BLaER1 treated with 17β-estradiol and CSF1 and Interleukin-3, amounts not matched to agents 10 nM and 100 nM (cell line): ENCODE results near the gene IGSF9.
"Not testable (repeated sequence)": the region's sequence is repeated elsewhere in the genome, so short reads cannot be mapped to it uniquely, and the experiment has no call there.

Experiments
- H3K27ac ChIP-seq, 11 experiments: shearing (Covaris generic); formaldehyde crosslinking; 2 replicates each; pipeline ENCODE4 v1.8.1; 2022
- H3K27me3 ChIP-seq, 11 experiments: shearing (Covaris generic); formaldehyde crosslinking; 2 replicates each; pipeline ENCODE4 v1.8.1; 2022
- H3K36me3 ChIP-seq, 11 experiments: shearing (Covaris generic); formaldehyde crosslinking; 2 replicates each; pipeline ENCODE4 v1.8.1; 2022
- H3K4me1 ChIP-seq, 10 experiments: shearing (Covaris generic); formaldehyde crosslinking; 2 replicates each; pipeline ENCODE4 v1.8.1; 2022
- H3K4me2 ChIP-seq, 11 experiments: shearing (Covaris generic); formaldehyde crosslinking; 2 replicates each; pipeline ENCODE4 v1.8.1; 2022
- H3K4me3 ChIP-seq, 10 experiments: shearing (Covaris generic); formaldehyde crosslinking; 2 replicates each; pipeline ENCODE4 v1.8.1; 2022
- H3K9ac ChIP-seq, 11 experiments: shearing (Covaris generic); formaldehyde crosslinking; 2 replicates each; pipeline ENCODE4 v1.8.1; 2022
- H3K9me3 ChIP-seq, 11 experiments: shearing (Covaris generic); formaldehyde crosslinking; replicated peaks in 1 of 11; 2 replicates each; pipeline ENCODE4 v1.8.1; 2022
- H4K20me1 ChIP-seq, 11 experiments: shearing (Covaris generic); formaldehyde crosslinking; 2 replicates each; pipeline ENCODE4 v1.8.1; 2022
- Cebpa-rat ChIP-seq, 11 experiments: shearing (Covaris generic); IDR thresholded peaks; 2 replicates each; pipeline ENCODE4 v1.8.1; 2022

Gene IGSF9

DNA sequence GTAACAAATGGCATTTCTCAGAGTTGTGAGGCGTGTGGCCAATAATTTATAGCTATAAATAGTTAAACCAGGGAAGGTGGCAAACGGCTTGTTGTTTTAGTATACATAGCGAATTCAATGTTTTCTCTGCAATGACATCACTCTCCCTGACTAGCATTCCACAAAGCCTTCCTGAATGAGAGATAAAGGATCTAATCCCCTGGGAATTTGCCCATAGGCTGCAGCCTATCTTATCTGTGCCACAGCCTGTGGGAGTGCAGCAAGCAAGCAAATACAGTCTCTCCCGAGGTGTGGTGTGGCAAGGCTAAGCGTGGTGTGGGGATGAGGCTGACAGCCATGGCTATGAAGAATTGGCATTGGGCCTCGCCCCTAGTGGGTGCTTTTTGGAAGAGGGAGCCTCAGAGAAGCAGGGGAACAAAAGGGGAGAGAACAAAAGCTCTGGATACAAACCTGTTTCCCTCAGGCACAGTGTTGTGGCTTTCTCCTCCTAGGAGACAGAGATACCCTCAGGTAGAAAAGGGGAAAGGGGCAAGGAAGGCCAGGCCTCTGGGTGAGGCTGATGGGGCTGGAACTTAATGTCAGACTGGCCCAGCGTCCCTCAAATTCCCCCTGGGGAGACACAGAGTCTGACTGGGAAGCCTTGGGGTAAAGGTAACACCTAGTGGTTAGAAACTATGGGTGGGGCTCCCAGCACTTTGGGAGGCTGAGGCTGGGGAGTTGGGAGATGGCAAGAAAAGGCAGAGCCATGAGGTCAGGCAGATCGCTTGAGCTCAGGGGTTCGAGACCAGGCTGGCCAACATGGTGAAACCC is 29.0 kb downstream of the IGSF9 start:
- H4K20me1 ChIP-seq: peaks cover 31 to 61% (median 47%) of the 10 kb centered on the region in 11 experiments
- H3K9me3 ChIP-seq: no peaks in the 10 kb centered on the region
- H3K4me2 ChIP-seq: peak overlapping the region in 2 of 11 experiments; percentile 12 to 17; a peak in 1 of 22 replicates
- no peaks in the 10 kb centered on the region for H3K27me3 ChIP-seq
- no peak for TF ChIP-seq Cebpa-rat (IDR thresholded peaks at IDR 0.05)
- H3K4me3 ChIP-seq: no peak overlapping the region
- H3K36me3 ChIP-seq: peaks cover 44 to 62% (median 56%) of the 10 kb centered on the region in 11 experiments
- peaks cover 53 to 67% (median 61%) of the 10 kb centered on the region in 10 experiments for H3K4me1 ChIP-seq
- no peak overlapping the region; a peak in 1 of 22 replicates for H3K9ac ChIP-seq
- H3K27ac ChIP-seq: peak overlapping the region in 5 of 11 experiments; percentile 7 to 40 (median 12); a peak in 5 of 22 replicates

DNA sequence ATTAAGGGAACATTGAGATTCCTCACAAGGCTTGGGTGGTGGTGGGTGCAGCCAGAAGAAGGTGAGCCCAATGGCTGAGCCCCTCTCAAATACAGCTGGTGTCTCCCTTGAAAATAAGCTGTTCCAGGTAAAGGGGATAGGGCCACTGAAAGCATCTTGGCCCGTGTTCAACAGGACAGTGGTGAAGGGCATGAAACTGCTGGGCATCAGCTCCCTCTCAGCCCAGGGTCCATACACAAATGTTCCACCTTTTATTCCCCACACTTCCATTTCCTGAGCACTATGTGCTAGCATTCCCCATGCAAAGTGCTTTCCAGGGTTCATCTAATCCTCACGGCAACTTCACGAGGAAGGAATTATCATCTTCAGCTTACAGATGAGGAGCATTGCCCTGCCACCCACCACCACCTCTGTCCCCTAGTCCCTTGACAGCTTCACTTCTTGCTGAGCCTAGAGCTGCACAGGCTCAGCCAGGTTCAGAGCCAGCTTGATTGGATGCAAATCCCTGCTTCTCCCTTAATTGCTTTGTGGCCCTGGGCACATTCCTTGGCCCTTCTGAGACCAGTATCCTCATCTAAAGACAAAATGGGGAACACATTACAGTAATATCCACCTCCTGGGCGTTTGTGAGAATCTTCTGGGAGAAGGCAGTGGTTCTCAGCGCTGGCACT is 29.7 kb downstream of the IGSF9 start:
- Histone ChIP-seq H3K27me3 (no peaks in the 10 kb centered on the region), H3K36me3 (peaks cover 43 to 55% (median 50%) of the 10 kb centered on the region in 11 experiments), H3K4me1 (peaks cover 53 to 67% (median 61%) of the 10 kb centered on the region in 10 experiments), H3K9ac (no peak overlapping the region), H3K27ac (peak overlapping the region in 3 of 11 experiments; percentile 12 to 16 (median 12); a peak in 1 of 22 replicates), H3K4me3 (no peak overlapping the region), H3K4me2 (no peak overlapping the region), H4K20me1 (peaks cover 24 to 54% (median 40%) of the 10 kb centered on the region in 11 experiments), H3K9me3 (no peaks in the 10 kb centered on the region)
- TF ChIP-seq Cebpa-rat (IDR thresholded peaks at IDR 0.05): no peak

DNA sequence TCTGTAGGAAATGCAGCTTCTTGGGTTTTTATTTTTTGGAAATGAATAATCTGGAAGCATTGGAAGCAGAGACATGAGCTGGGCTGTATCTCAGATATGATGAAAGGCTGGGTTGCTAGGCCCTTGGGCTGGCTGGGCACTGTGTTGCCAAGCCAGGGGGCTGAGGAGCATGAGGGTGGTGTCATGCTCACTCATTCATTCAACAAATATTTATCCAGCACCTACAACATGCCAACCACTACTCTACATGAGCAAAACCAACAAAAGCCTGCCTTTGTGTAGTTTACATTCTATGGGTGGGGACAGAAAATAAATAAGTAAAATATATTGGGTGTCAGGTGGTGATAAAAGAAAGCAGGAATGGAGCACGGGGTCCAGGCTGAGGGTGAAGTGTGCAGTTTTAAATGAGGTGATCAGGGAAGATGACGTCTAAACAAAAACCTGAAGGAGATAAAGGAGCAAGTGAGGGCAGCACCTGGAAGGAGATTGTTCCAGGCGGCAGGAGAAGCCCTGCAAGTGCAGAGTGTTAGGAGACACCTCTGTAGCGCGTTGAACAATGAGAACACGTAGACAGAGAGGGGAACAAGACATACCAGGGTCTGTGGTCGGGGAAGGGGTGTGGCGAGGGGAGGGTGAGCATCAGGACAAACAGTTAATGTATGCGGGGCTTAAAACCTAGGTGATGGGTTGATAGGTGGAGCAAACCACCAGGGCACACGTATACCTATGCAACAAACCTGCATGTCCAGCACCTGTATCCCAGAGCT is 31.0 kb downstream of the IGSF9 start:
- TF ChIP-seq Cebpa-rat (IDR thresholded peaks at IDR 0.05): no peak
- H3K4me2 ChIP-seq: no peak overlapping the region
- H4K20me1 ChIP-seq: peaks cover 11 to 41% (median 27%) of the 10 kb centered on the region in 11 experiments; a peak in 21 of 22 replicates
- H3K27me3 ChIP-seq: no peaks in the 10 kb centered on the region
- H3K4me3 ChIP-seq: no peak overlapping the region
- H3K36me3 ChIP-seq: peaks cover 30 to 42% (median 38%) of the 10 kb centered on the region in 11 experiments
- H3K27ac ChIP-seq: no peak overlapping the region
- no peak overlapping the region for H3K9ac ChIP-seq
- no peaks in the 10 kb centered on the region for H3K9me3 ChIP-seq
- H3K4me1 ChIP-seq: peaks cover 51 to 68% (median 61%) of the 10 kb centered on the region in 10 experiments

DNA sequence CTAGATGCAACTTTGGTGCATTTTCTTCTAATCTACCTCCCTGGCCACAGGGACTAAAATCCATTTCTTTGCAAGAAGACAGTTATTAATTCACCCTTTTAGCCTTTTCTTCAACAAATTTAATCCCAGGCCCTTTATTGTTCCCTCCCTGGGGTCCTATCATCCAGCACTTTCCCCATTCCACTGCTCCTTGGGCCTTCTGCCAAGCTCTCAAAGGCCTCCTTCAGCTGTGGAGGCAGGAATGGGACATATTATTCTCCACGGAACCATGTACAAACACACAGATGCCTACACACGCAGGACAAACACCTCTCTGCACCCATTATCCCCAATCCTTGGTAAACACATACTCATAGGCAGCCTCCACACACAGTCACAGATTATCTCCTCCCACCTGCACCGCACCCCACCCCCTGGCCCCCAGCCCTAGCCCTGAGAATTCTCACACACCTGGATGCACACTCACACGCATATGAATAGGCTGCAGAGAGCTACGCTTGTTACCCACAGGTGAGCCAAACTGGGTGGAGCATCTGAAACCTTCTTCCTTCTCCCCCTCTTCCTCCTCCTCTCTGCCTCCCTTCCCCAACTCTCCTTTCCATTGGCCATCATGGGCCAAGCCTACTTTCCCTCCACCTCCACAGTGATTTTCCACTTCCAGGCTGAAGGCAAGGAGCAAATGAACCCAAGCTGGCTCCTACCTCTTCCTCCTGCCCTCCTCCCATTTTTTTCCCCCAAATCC is 31.8 kb downstream of the IGSF9 start:
- Histone ChIP-seq H3K4me3 (no peak overlapping the region), H3K27me3 (no peaks in the 10 kb centered on the region), H3K27ac (no peak overlapping the region), H3K4me2 (no peak overlapping the region), H3K36me3 (peaks cover 22 to 34% (median 30%) of the 10 kb centered on the region in 11 experiments), H3K4me1 (peaks cover 47 to 62% (median 56%) of the 10 kb centered on the region in 10 experiments), H4K20me1 (peaks cover 4 to 33% (median 19%) of the 10 kb centered on the region in 11 experiments; a peak in 20 of 22 replicates), H3K9me3 (no peaks in the 10 kb centered on the region), H3K9ac (no peak overlapping the region)
- no peak for TF ChIP-seq Cebpa-rat (IDR thresholded peaks at IDR 0.05)

DNA sequence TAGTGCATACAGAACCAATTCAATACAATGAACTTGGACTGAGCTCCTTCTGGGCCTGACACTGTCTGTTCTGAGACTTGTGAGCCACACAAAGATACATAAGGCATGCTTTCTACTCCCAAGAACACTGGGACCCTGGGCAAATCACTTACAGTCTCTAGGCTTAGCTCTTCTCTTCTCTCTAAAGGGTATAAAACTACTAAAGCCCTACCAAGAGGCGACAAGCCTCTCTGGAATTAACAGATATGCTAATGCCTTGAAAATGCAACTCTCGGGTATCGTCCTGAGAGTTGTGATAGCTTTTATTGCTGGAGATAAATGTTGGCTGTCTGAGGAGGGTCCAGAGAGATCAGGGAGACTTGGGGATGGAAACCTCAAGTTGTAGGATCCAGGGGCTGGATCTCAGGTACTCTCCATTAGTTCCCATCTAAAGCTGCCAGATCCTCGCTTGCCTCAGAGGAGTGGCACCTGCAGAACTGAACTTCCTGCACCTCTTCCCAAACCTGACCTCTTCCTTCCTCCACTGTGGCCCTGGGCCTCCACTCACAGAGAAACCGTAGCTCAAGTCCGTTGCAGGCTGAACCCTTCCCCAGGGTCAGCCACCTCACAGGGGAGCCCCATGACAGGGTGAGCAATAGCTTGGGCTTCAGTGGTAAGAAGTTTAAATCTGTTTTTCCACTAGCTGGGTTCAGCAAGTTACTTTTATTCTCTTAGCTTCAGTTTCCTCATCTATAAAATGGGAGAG is 33.9 kb downstream of the IGSF9 start:
- H3K4me1 ChIP-seq: peaks cover 38 to 54% (median 41%) of the 10 kb centered on the region in 10 experiments
- peak overlapping the region; percentile 76 to 92 (median 86) for H3K4me2 ChIP-seq
- no peaks in the 10 kb centered on the region for H3K27me3 ChIP-seq
- peak overlapping the region; percentile 77 to 98 (median 81) for H3K27ac ChIP-seq
- no peaks in the 10 kb centered on the region for H3K9me3 ChIP-seq
- H3K9ac ChIP-seq: peak overlapping the region; percentile 51 to 82 (median 61); a peak in 20 of 22 replicates
- peaks cover 0 to 12% (median 3%) of the 10 kb centered on the region in 11 experiments; a peak in 6 of 22 replicates for H4K20me1 ChIP-seq
- 0 out of 20 replicates have a peak overlapping the region, but pooled peaks of 1 of the 10 experiments have one; percentile 13 for H3K4me3 ChIP-seq
- peaks cover 3 to 13% (median 8%) of the 10 kb centered on the region in 11 experiments; a peak in 19 of 22 replicates for H3K36me3 ChIP-seq
- no peak for TF ChIP-seq Cebpa-rat (IDR thresholded peaks at IDR 0.05)

DNA sequence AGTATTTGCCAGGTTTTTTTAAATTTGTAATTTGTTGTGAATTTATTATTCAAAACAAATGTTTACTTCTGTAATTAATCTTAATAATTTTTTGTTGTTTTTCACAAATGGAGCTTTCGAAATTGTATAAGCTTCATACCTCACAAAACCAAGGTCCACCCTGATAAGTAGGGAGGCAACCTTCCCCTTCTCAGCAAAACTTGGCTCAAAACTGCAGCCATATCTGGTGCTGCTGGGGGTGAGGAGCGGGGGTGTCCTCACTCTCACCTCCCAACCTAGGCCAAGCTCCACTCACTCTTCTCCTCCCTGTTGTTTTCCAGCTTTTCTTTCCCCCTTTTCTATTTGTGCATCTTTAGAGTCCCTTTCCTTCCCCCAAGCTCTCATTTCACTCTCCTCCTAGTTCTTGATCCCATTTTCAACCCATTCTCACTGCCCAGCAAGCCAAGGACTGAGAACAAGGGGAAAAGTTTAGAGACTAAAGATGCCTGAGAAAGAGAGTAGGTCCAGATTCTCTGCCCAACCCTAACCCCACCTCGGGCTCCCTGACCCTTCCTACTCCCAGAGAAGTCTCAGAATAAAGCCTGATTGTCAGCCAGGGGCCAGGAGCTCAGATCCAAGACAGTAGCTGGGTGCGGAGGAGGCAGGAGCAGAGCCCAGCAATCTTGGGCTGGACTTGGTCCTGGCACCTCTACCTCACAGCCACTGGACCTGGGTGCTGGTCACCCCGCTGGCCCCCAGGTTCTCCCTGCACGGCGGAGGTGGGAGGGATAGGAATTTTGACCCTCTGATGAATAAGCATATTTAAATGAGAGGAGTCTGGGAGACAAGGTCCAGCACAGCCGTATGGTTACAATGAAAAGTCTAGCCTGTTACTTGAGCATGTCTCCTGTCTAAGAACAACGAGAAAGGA is 37.1 kb downstream of the IGSF9 start:
- H3K4me1 ChIP-seq: peaks cover 37 to 50% (median 40%) of the 10 kb centered on the region in 10 experiments
- H4K20me1 ChIP-seq: no peaks in the 10 kb centered on the region
- no peak overlapping the region for H3K9ac ChIP-seq
- H3K9me3 ChIP-seq: peaks cover 13 to 20% (median 15%) of the 10 kb centered on the region in 11 experiments
- no peaks in the 10 kb centered on the region for H3K27me3 ChIP-seq
- H3K4me3 ChIP-seq: no peak overlapping the region
- no peak for TF ChIP-seq Cebpa-rat (IDR thresholded peaks at IDR 0.05)
- H3K36me3 ChIP-seq: peaks cover 0 to 3% (median 0%) of the 10 kb centered on the region in 11 experiments; a peak in 2 of 22 replicates
- peak overlapping the region in 1 of 11 experiments; percentile 11; a peak in 2 of 22 replicates for H3K4me2 ChIP-seq
- 0 out of 22 replicates have a peak overlapping the region, but pooled peaks of 1 of the 11 experiments have one; percentile 2 for H3K27ac ChIP-seq

DNA sequence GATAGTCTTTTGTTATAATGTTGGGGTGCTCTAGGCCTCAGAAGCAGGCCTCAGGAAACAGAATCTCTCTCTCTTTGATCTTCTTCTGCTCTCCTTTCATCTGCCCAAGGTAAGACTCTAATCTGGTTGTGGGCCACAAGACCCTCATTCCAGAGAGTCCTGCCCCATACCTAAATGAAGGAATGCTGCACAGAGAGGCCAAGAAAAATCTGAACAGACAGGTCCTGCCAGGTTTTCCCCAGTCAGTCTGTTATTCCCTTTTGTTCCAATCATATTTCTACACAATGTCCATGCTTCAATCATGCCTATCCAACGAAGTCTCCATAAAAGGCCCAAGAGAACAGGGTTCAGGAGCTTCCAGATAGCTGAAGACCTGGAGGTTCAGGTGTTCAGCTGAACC is 38.5 kb downstream of the IGSF9 start:
- no peaks in the 10 kb centered on the region for H4K20me1 ChIP-seq
- TF ChIP-seq Cebpa-rat (IDR thresholded peaks at IDR 0.05): no peak
- peaks cover 25 to 37% (median 29%) of the 10 kb centered on the region in 10 experiments for H3K4me1 ChIP-seq
- H3K4me3 ChIP-seq: no peak overlapping the region
- H3K9ac ChIP-seq: no peak overlapping the region
- H3K36me3 ChIP-seq: peaks cover 0 to 3% (median 0%) of the 10 kb centered on the region in 11 experiments; a peak in 2 of 22 replicates
- H3K4me2 ChIP-seq: no peak overlapping the region
- H3K27ac ChIP-seq: no peak overlapping the region
- no peaks in the 10 kb centered on the region for H3K27me3 ChIP-seq
- peaks cover 13 to 20% (median 18%) of the 10 kb centered on the region in 11 experiments for H3K9me3 ChIP-seq

DNA sequence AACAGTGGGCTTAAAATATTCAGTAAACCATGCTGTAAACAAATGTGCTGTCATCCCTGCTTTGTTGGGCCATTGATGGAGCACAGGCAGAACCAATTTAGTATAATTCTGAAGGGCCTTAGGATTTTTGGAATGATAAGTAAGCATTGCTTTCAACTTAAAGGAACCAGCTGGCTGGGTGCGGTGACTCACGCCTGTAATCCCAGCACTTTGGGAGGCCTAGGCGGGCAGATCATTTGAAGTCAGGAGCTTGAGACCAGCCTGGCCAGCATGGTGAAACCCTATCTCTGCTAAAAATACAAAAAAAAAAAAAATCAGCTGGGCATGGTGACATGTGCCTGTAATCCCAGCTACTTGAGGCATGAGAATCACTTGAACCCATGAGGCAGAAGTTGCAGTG is 41.4 kb downstream of the IGSF9 start:
- not testable (repeated sequence) for H3K4me2 ChIP-seq, H3K27me3 ChIP-seq, H3K27ac ChIP-seq, H3K36me3 ChIP-seq, H4K20me1 ChIP-seq, H3K4me1 ChIP-seq, H3K4me3 ChIP-seq, H3K9ac ChIP-seq
- peaks cover 15 to 20% (median 18%) of the 10 kb centered on the region in 11 experiments for H3K9me3 ChIP-seq
